GM12878 (cell line): ENCODE measurements around the gene EML3. TPM values are rescaled to one million over a fixed set of nuclear protein-coding genes. Genes with fewer than 3 reads are reported as not detected.

Experiments used
- ATAC-seq: fragments of 200-7000 bp; cut with Tn5 transposase; 3 replicates; pipeline ENCODE4 v1.9.1; 2020; ENCODE audit warnings: mild to moderate bottlenecking, moderate library complexity
- BruUV-seq: library from RNA; stranded (reverse); fragments of 400-500 nt; replicated peaks from 2 replicates; lab custom pipeline; 2021; lab: Mats Ljungman, UMichigan
- CTCF ChIA-PET: fragments of 300-600 bp; sonication (Branson Sonifier 250); formaldehyde crosslinking; extraction: SDS; loops from one replicate; lab custom pipeline; 2021; ENCODE audit warnings: inconsistent platforms; lab: Yijun Ruan, JAX
- POLR2A ChIA-PET: fragments of 350-600 bp; formaldehyde crosslinking; extraction: SDS; loops from one replicate; lab custom pipeline; 2021; ENCODE audit warnings: inconsistent platforms; lab: Charles Lee
- RAD21 ChIA-PET: fragments of 300-600 bp; sonication (Branson Sonifier 250); formaldehyde crosslinking; loops from one replicate; lab custom pipeline; 2023; ENCODE audit warnings: antibody characterized with exemption; ENCODE audit not compliant: unreplicated experiment; lab: Charles Lee
- SMC1A ChIA-PET: fragments of 300-600 bp; sonication (Branson Sonifier 250); formaldehyde crosslinking; loops from one replicate; lab custom pipeline; 2023; ENCODE audit not compliant: unreplicated experiment, uncharacterized antibody; lab: Charles Lee
- DNase-seq: peaks from one replicate; pipeline ENCODE4 v3.0.0-alpha.2; 2011; ENCODE audit warnings: low read depth, low spot score
- FAIRE-seq: peaks from 3 replicates; lab custom pipeline; 2011; peaks lifted over from hg19 to GRCh38; lab: Jason Lieb, UNC
- H2AFZ ChIP-seq: 2 replicates; pipeline ENCODE4 v1.6.0; 2011; ENCODE audit warnings: low read depth, low read length, control low read depth; ENCODE audit not compliant: control insufficient read depth
- H3K27ac ChIP-seq: 2 replicates; pipeline ENCODE4 v1.5.1; 2011; ENCODE audit warnings: control low read depth; ENCODE audit not compliant: control insufficient read depth, insufficient read depth
- H3K27me3 ChIP-seq, 2 experiments: replicated peaks in 1 of 2; 2 replicates each; pipeline versions ENCODE4 v1.6.0 to v1.6.1; 2011; ENCODE audit warnings: low read length in 1 of 2; ENCODE audit not compliant: control insufficient read depth in 2 of 2, insufficient read depth in 2 of 2
- H3K36me3 ChIP-seq, 2 experiments: 2 replicates each; pipeline ENCODE4 v1.5.1; 2011; ENCODE audit warnings: low read length in 1 of 2; ENCODE audit not compliant: control insufficient read depth in 2 of 2, insufficient read depth in 2 of 2
- H3K4me1 ChIP-seq: 2 replicates; pipeline ENCODE4 v1.6.1; 2011; ENCODE audit warnings: mild to moderate bottlenecking, low read length, moderate library complexity, mixed read lengths; ENCODE audit not compliant: control insufficient read depth, insufficient read depth
- H3K4me2 ChIP-seq: 2 replicates; pipeline ENCODE4 v1.6.0; 2011; ENCODE audit warnings: control low read depth; ENCODE audit not compliant: control insufficient read depth, insufficient read depth
- H3K4me3 ChIP-seq: fragments of 200-600 bp; sonication (generic); 2 replicates; pipeline ENCODE4 v1.5.1; 2016
- H3K79me2 ChIP-seq: 2 replicates; pipeline ENCODE4 v1.6.0; 2011; ENCODE audit warnings: low read length; ENCODE audit not compliant: control insufficient read depth, insufficient read depth
- H3K9ac ChIP-seq: 2 replicates; pipeline ENCODE4 v1.8.0; 2011; ENCODE audit warnings: low read length, control low read depth, mixed read lengths; ENCODE audit not compliant: control insufficient read depth, insufficient read depth
- H3K9me3 ChIP-seq: replicated peaks from 3 replicates; pipeline ENCODE4 v1.5.1; 2011; ENCODE audit warnings: mild to moderate bottlenecking, low read length; ENCODE audit not compliant: control insufficient read depth, insufficient read depth
- H4K20me1 ChIP-seq: 2 replicates; pipeline ENCODE4 v1.6.0; 2011; ENCODE audit not compliant: control insufficient read depth, insufficient read depth
- ATF3 ChIP-seq: IDR thresholded peaks from 2 replicates; pipeline ENCODE4 v1.6.1; 2011; ENCODE audit warnings: low read depth, mild to moderate bottlenecking, low read length, moderate library complexity, borderline replicate concordance; ENCODE audit errors: extremely low read depth
- ATF7 ChIP-seq: fragments of 450-650 bp; IDR thresholded peaks from 2 replicates; pipeline ENCODE4 v1.6.1; 2016; ENCODE audit warnings: low read depth, mild to moderate bottlenecking
- BCL11A ChIP-seq: IDR thresholded peaks from 2 replicates; pipeline ENCODE4 v1.6.1; 2011; ENCODE audit warnings: low read depth, low read length
- ESRRA ChIP-seq: IDR thresholded peaks from 2 replicates; pipeline ENCODE4 v1.6.1; 2012; ENCODE audit warnings: mild to moderate bottlenecking, low read length, improper control_type of control experiment
- EZH2 ChIP-seq: IDR thresholded peaks from 2 replicates; pipeline ENCODE4 v1.6.1; 2012; ENCODE audit warnings: low read depth, mild to moderate bottlenecking, control low read depth, inconsistent platforms, low read length, borderline replicate concordance; ENCODE audit not compliant: control insufficient read depth
- FOS ChIP-seq: IDR thresholded peaks from 3 replicates; pipeline ENCODE4 v1.6.1; 2011; ENCODE audit warnings: borderline replicate concordance; ENCODE audit not compliant: insufficient read length; ENCODE audit errors: extremely low read depth
- FOXK2 ChIP-seq: fragments of 450-650 bp; IDR thresholded peaks from 2 replicates; pipeline ENCODE4 v1.6.1; 2017; ENCODE audit warnings: mild to moderate bottlenecking, moderate library complexity
- HDAC2 ChIP-seq: fragments of 200-600 bp; sonication (generic); IDR thresholded peaks from 2 replicates; pipeline ENCODE4 v1.6.1; 2017
- IKZF2 ChIP-seq, 2 experiments: fragments of 450-650 bp; IDR thresholded peaks; 2 replicates each; pipeline ENCODE4 v1.6.1; 2017; ENCODE audit warnings: mild to moderate bottlenecking in 2 of 2, moderate library complexity in 2 of 2
- MXI1 ChIP-seq: fragments of 150-350 bp; IDR thresholded peaks from 2 replicates; pipeline ENCODE4 v1.6.1; 2011; ENCODE audit warnings: low read depth, mild to moderate bottlenecking, inconsistent platforms, low read length, improper control_type of control experiment
- NKRF ChIP-seq: fragments of 450-650 bp; conservative IDR thresholded peaks from 2 replicates; pipeline ENCODE4 v1.6.1; 2017; ENCODE audit warnings: mild to moderate bottlenecking, moderate library complexity
- NRF1 ChIP-seq: conservative IDR thresholded peaks from 2 replicates; pipeline ENCODE4 v1.6.1; 2011; ENCODE audit warnings: mild to moderate bottlenecking, low read depth, low read length, improper control_type of control experiment
- SMAD5 ChIP-seq: IDR thresholded peaks from 2 replicates; pipeline ENCODE4 v1.6.1; 2016; ENCODE audit warnings: antibody characterized with exemption, low read depth
- STAT1 ChIP-seq: fragments of 450-650 bp; conservative IDR thresholded peaks from 2 replicates; pipeline ENCODE4 v1.6.1; 2014; ENCODE audit warnings: antibody characterized with exemption, mild to moderate bottlenecking
- TCF7 ChIP-seq: IDR thresholded peaks from 2 replicates; pipeline ENCODE4 v1.6.1; 2014; ENCODE audit warnings: antibody characterized with exemption, borderline replicate concordance
- YBX1 ChIP-seq: fragments of 450-650 bp; IDR thresholded peaks from 2 replicates; pipeline ENCODE4 v1.6.1; 2016; ENCODE audit warnings: antibody characterized with exemption
- YY1 ChIP-seq: IDR thresholded peaks from 2 replicates; pipeline ENCODE4 v1.6.1; 2011; ENCODE audit warnings: low read depth, mild to moderate bottlenecking, low read length
- ZBED1 ChIP-seq: IDR thresholded peaks from 2 replicates; pipeline ENCODE4 v1.6.1; 2016; ENCODE audit warnings: borderline replicate concordance
- ZBTB33 ChIP-seq: fragments of 450-650 bp; IDR thresholded peaks from 2 replicates; pipeline ENCODE4 v1.6.1; 2017; ENCODE audit warnings: mild to moderate bottlenecking
- ZNF384 ChIP-seq: IDR thresholded peaks from 2 replicates; pipeline ENCODE4 v1.6.1; 2012; ENCODE audit warnings: low read depth, mild to moderate bottlenecking, low read length, improper control_type of control experiment, borderline replicate concordance
- WGBS: methylation state at CpG from one replicate; pipeline ENCODE4 v1.1.6; 2016; ENCODE audit warnings: low lambda C conversion rate; ENCODE audit not compliant: insufficient replicate concordance, insufficient coverage; ENCODE audit errors: missing lambda C conversion rate; 5-methylcytosine and 5-hydroxymethylcytosine counted together
- in situ Hi-C: fragments of 300-500 bp; cut with MboI; formaldehyde crosslinking; loops from 9 replicates; pipeline ENCODE4 v1.14.3; 2018; ENCODE audit warnings: mixed read lengths
- intact Hi-C: fragments of 100-400 bp; cut with micrococcal nuclease; formaldehyde crosslinking; loops from one replicate; pipeline ENCODE4 v1.14.2; 2022; ENCODE audit not compliant: unreplicated experiment
- polyA plus RNA-seq, 11 experiments: library from polyadenylated mRNA; depleted of rRNA in 4 of 11; unstranded in 6 of 11; stranded (reverse) in 5 of 11; fragments of >200 nt; fragmentation: Nextera tagmentation in 4 of 11; fragmentation: Illumina TruSeq in 1 of 11; extraction: Ambion mirVana in 4 of 11; extraction: Trizol in 1 of 11; gene quantifications; 1 replicate in 1 of 11; 2 replicates in 10 of 11; pipeline versions ENCODE4 v1.2.1 to v1.2.3, GENCODE V29; 2011 to 2016; ENCODE audit warnings: inconsistent platforms in 2 of 11, missing spikeins in 2 of 11, low read depth in 1 of 11
- total RNA-seq, 4 experiments: library from RNA; depleted of rRNA in 3 of 4; stranded (reverse); fragments of >200 nt in 3 of 4; fragmentation: Illumina TruSeq in 1 of 4; extraction: Trizol in 1 of 4; gene quantifications; 2 replicates each; pipeline versions ENCODE4 v1.2.1 to v1.2.3, GENCODE V29; 2013 to 2021

EML3 gene
- total and polyA plus RNA-seq, 10 of the 15 experiments (the other 5 are each of a cell fraction or from before 2014, with no cell fraction given): 0.58 to 82.5 (median 24.8) TPM

GRCh38 chr11:62575837-62576236 is 36.7 kb downstream of the EML3 start:
- Histone ChIP-seq H4K20me1 (no peaks in the 10 kb centered on the region), H3K4me2 (no peak overlapping the region), H3K4me3 (no peak overlapping the region), H3K27ac (no peak overlapping the region), H3K27me3 (no peaks in the 10 kb centered on the region), H2AFZ (no peak overlapping the region), H3K9me3 (no peaks in the 10 kb centered on the region)
- WGBS: 97% methylated on average over 14 of the region's 14 CpGs
- RAD21 ChIA-PET: interaction anchor here (2.8 kb wide), 1 partner anchor 24 kb away, joined by 19 read pairs; no protein-coding TSS in a partner anchor
- no peak for FAIRE-seq
- ATAC-seq: no peak
- no peak for DNase-seq
- intact Hi-C loops: no loop called here
- POLR2A ChIA-PET: interaction anchor here (1.4 to 5.0 kb wide), 3 partner anchors 10 to 24 kb away, joined by 3 to 37 read pairs (median 18); partner anchors contain the start of gene TUT1
- CTCF ChIA-PET: no interaction called here
- in situ Hi-C loops: no loop called here
- SMC1A ChIA-PET: no interaction called here
- no peak for TF ChIP-seq ATF7
- TF ChIP-seq HDAC2: no peak
- TF ChIP-seq ZBTB33: no peak
- no peak for TF ChIP-seq YY1
- TF ChIP-seq IKZF2 (IDR thresholded peaks at IDR 0.05): no peak
- no peak for TF ChIP-seq FOXK2
- TF ChIP-seq SMAD5: no peak
- TF ChIP-seq ZNF384: no peak
- no peak for TF ChIP-seq BCL11A
- TF ChIP-seq YBX1: no peak
- no peak for TF ChIP-seq STAT1
- TF ChIP-seq ATF3: no peak
- no peak for TF ChIP-seq EZH2
- no peak for TF ChIP-seq NRF1
- TF ChIP-seq NKRF: no peak
- no peak for TF ChIP-seq FOS
- TF ChIP-seq ESRRA: no peak
- no peak for TF ChIP-seq ZBED1
- TF ChIP-seq MXI1: no peak
- TF ChIP-seq TCF7: no peak
- TF ChIP-seq, all 136 proteins: peak for 0
- H3K9ac ChIP-seq: no peak overlapping the region
- BruUV-seq: no TSS peak
- peaks cover 38% of the 10 kb centered on the region for H3K79me2 ChIP-seq
- peaks cover 12 to 21% of the 10 kb centered on the region in 2 experiments; a peak in 3 of 4 replicates for H3K36me3 ChIP-seq
- peaks cover 18% of the 10 kb centered on the region for H3K4me1 ChIP-seq
